ENCODE results near the gene LAMA5.
"Not testable (repeated sequence)": the region's sequence is repeated elsewhere in the genome, so short reads cannot be mapped to it uniquely, and the experiment has no call there.

Gene LAMA5

GRCh38 chr20:62390317-62391164 lies 23.4 kb upstream of the LAMA5 start:
- DNase-seq, result no peak

DNA sequence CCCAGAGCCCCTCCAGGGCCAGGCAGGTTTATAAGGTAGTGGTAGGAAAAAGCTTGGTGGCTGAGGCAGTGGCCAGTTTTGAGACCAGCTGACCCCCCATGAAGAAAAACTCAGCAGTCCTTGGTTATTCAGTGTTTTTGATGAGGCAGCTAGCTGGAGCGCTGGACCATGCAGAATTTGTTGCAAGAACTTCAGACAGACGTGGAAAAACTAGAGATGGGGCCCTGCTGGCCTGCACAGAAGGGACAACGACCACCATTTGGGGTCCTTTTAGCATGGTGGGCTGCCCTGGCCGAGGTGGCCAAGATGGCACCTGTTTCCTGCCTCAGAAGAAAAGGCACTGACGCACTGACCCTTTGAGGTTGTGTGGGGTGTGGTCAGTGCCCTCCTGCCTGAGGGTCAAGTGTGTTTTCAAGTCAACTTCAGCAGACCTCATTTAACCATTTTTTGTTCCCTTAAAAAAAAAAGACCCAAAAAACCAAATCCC lies 22.5 kb upstream of the LAMA5 start:
- no peak for DNase-seq

DNA sequence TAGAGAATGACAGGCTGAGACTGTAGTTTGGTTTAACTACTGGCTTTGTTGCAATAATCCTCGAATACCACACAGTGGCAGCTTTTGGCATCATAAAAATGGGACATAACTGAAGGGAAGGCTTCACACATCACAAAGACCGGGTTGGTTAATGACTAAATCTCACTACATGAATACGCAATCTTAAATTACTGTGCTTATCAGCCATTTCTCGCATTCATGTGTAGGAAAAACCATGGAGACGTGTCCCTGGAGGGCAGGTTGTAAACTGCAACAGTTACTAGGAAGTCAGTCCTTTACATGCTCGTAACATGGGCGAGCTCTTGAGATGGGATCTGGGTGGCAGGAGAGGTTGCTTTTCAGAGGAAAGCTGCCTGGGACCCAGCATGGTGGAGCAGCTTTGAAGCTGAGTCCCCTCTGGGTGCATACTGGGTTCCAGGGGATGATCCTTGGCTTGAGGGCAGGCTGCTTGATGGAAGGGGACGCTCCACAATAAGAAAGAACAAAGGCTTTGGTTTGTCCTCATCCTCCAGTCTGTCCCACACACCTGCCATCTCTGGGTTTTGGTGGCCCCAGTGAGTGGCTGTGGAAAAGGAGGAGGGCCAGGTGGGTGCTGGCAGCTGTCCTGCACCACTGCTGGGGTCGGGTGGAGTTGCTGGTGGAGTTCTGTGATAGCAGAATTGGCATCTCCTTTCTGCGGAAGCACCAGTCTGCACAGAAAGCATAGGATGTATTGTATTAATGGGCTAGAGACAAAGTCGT lies 21.9 kb upstream of the LAMA5 start:
- DNase-seq, result no peak

GRCh38 chr20:62387933-62388635 lies 21.0 kb upstream of the LAMA5 start:
- DNase-seq, result no peak

GRCh38 chr20:62387219-62387913 lies 20.3 kb upstream of the LAMA5 start:
- DNase-seq, result no peak

DNA sequence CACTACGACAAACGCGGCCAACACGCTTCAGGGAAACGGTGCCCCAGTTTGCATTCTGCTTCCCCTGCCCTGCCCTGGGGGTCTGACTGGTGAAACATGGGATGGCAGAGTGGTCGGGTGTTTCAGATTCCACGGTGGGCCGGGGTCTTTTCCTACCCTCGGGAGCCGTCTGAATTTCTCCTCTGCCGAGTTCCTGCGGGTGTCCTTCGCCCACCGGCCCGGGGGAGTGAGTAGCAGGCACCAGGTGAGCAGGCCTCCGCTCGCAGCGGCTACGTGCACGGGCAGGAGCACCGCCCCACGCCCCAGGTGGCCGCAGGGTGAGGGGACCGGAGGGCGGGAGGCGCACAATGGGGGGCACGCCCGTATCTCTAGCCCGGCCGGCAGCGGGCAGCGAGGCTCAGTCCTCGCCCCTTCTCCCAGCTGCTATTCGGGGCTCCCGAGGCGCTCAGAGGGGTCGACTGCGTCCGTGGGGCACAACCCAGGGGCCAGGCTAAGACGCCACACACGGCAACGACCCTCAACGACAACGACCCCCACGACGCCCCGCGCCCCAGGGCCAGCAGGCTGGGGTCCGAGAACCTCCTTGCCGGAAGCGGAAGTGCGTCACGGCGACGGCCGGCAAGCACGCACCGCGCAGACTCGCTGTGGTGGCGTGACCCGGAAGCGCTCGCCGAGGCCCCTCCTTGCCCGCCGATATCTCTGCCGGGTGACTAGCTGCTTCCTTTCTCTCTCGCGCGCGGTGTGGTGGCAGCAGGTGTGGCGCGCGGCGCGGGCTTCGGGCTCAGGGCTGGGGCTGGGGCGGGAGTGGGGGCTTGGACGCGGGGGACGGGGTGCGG lies 19.5 kb upstream of the LAMA5 start, which contains the start of gene RPS21:
Gene RPS21, plus strand, starts transcription at position 721 of the 836 bp plus-strand sequence. CDS start 236 bp downstream, outside the sequence.
- DNase-seq, result peak; percentile 48 to 87

GRCh38 chr20:62382306-62383198 lies 15.4 kb upstream of the LAMA5 start:
- peak; percentile 76 to 84 for DNase-seq

GRCh38 chr20:62381842-62382241 lies 14.7 kb upstream of the LAMA5 start:
- DNase-seq, result no peak

DNA sequence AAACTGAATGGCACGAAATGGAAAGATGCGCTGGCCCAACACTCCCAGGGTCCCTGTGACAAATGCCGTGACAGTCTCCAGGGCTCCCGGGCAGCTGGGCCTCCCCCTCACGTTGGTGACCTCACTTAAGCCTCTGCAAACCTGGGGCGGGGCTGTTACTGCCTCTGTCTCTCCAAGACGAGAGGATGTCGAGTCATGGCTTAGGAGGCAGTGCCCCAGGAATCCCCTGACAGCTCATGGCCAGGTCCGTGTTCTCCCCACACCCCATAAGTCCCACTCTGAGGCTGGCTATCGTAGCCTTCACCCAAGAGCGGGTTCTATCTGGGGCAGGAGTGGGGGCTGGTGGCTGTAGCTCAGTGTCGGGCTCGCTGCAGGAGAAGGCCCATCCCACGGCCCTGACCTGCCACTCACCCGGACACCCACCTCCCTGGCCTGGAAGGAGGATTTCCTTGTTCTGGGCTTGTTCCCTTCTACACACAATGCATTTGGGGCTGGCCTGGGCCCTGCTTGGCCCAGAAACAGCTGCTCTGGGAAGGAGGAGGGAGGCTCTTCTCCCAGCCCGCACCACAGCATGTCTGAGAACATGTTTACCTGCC lies 14.2 kb upstream of the LAMA5 start:
- DNase-seq, result no peak

- DNase-seq, result no peak
Observed at GRCh38 chr20:62378215-62378614, 11.1 kb upstream of the LAMA5 start.

DNA sequence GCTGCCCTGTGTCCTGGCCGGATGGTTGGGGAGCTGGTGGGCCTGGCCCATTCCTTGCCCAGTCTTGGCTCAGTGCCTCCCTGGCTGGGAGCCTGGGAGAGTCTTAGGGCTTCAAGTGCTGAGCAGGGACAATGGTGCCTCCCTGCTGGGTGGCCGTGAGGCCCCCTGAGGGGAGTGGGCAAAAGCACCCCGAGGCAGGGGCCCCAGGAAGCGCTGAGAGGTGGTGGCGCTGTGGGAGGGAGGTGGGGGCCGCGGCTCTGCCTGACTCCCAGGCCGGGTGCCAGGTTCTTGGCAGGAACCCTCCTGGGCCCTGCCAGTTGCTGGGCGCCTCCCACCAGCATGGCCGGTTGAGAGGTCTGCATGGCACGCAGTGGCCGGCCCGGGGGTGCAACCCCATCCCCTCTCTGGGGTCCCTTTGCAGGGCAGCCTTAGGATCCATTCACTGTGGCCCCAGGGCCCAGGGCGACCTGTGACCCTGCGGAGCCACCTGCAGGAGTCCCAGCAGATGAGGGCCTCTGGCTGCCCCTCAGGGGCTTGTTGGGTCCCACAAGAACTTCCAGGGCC lies 10.6 kb upstream of the LAMA5 start:
- DNase-seq, result no peak

DNA sequence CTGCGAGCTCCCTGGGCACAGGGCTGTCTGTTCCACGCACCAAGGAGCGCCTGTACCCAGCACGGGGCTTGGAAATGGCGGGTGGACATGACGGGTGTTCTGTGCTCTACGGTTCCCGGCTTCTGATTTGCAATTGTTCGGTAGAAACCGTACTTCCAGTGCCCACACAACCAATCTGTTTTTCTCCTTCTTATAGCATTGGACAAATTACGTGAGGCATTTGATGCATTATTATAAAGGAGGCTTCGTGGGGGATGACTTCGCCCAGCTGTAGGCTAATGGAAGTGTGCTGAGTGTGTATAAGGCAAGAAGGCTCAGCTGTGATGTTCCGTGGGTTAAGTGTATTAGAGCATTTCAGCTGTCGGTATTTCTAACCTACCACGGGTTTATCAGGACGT lies 10.0 kb upstream of the LAMA5 start:
- no peak for DNase-seq

DNA sequence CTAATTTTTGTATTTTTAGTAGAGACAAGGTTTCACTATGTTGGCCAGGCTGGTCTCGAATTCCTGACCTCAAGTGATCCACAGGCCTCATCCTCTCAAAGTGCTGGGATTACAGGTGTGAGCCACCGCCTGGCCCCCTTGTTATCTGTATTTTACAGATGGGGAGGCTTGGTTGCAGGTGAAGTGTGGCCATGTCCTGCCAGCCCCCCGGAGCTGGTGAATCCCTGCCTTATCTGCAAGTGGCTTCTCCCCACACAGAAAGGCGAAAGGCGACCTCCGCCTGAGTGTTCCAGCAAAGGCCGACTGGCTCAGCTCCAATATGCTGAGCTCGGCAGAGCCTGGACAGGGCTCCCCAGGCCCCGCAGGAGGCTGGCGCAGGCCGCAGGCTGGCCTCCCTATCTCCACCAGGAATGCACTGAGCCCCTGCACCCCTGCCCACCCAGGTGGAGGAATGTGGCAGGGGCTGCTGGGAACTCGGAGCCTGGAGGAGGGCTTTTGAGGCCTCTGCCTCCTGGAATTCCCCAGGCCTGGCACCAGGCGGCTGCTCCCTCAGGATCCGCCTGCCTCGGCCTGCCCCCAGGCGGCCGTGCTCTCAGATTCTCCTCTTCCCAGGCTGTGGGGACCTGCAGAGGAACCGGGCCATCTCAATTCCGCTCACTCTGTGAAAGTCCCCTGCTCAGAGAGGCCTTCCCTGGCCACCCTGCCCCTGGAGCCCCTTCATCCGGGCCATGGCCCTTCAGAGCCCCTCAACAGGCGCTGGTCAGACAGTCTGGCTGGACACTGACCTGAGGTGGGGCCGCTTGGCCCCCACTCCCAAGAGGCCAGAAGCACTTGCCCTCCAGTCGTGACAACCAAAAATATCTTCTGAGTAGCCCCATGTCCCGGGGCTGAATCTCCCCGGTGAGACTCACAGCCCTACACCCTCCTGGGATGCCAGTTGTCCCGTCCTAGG lies 9.3 kb upstream of the LAMA5 start:
- no peak for DNase-seq

GRCh38 chr20:62374331-62375152 lies 7.4 kb upstream of the LAMA5 start:
- DNase-seq, result no peak

DNA sequence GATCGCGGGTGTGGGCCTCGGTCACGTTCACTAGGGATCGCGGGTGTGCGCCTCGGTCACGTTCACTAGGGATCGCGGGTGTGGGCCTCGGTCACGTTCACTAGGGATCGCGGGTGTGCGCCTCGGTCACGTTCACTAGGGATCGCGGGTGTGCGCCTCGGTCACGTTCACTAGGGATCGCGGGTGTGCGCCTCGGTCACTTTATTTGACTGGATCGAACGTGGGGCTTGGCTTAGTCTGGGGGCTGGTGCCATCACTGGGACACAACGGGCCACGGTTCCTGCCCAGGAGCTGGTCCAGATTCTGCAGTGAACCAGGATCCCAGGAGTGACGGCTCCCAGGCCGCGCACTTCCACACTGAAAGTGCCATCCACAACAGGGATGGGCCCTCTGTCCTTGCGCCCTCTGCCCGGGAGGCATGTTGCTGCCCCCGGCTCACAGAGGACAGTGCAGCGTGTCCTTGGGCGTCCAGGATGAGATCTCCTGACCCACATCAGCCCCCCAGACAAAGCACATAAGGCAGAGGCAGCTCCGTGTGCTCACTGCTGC lies 6.6 kb upstream of the LAMA5 start:
- not testable (repeated sequence) for DNase-seq

- DNase-seq, result no peak
Observed at GRCh38 chr20:62372042-62372993, 5.2 kb upstream of the LAMA5 start.
